ENCODE data around the gene PIK3R5.

PIK3R5 gene

GRCh38 chr17:8835631-8836364, 129.7 kb downstream of the PIK3R5 start:
- H3K36me3 ChIP-seq (ENCODE audit: control insufficient read depth, insufficient read depth, low read length): no peaks in the 10 kb centered on the region

GRCh38 chr17:8835106-8835505, 130.4 kb downstream of the PIK3R5 start:
- Histone ChIP-seq H3K36me3 (ENCODE audit: control insufficient read depth, insufficient read depth, low read length) (no peaks in the 10 kb centered on the region), H3K4me1 (ENCODE audit: control insufficient read depth, insufficient read depth, low read length) (peaks cover 19% of the 10 kb centered on the region), H3K9ac (ENCODE audit: low read length) (no peak overlapping the region), H3K27ac (ENCODE audit: low read depth, low read length) (no peak overlapping the region), H3K9me3 (ENCODE audit: control insufficient read depth, insufficient read depth, low read depth, low read length) (no peaks in the 10 kb centered on the region), H3K27me3 (ENCODE audit: control insufficient read depth, insufficient read depth, low read length) (no peaks in the 10 kb centered on the region), H3K4me3 (ENCODE audit: low read depth, low read length) (no peak overlapping the region)

More at GRCh38 chr17:8835631-8836364, 129.7 kb downstream of the PIK3R5 start:
- H3K9me3 ChIP-seq (ENCODE audit: control insufficient read depth, insufficient read depth, low read depth, low read length): no peaks in the 10 kb centered on the region
- H3K4me3 ChIP-seq (ENCODE audit: low read depth, low read length): no peak overlapping the region
- no peaks in the 10 kb centered on the region for H3K27me3 ChIP-seq (ENCODE audit: control insufficient read depth, insufficient read depth, low read length)
- peaks cover 19% of the 10 kb centered on the region for H3K4me1 ChIP-seq (ENCODE audit: control insufficient read depth, insufficient read depth, low read length)
- H3K27ac ChIP-seq (ENCODE audit: low read depth, low read length): no peak overlapping the region
- no peak overlapping the region for H3K9ac ChIP-seq (ENCODE audit: low read length)

GRCh38 chr17:8832711-8833352, 132.7 kb downstream of the PIK3R5 start:
- Histone ChIP-seq H3K4me1 (ENCODE audit: control insufficient read depth, insufficient read depth, low read length) (peaks cover 6% of the 10 kb centered on the region), H3K36me3 (ENCODE audit: control insufficient read depth, insufficient read depth, low read length) (no peaks in the 10 kb centered on the region), H3K9ac (ENCODE audit: low read length) (no peak overlapping the region)

DNA sequence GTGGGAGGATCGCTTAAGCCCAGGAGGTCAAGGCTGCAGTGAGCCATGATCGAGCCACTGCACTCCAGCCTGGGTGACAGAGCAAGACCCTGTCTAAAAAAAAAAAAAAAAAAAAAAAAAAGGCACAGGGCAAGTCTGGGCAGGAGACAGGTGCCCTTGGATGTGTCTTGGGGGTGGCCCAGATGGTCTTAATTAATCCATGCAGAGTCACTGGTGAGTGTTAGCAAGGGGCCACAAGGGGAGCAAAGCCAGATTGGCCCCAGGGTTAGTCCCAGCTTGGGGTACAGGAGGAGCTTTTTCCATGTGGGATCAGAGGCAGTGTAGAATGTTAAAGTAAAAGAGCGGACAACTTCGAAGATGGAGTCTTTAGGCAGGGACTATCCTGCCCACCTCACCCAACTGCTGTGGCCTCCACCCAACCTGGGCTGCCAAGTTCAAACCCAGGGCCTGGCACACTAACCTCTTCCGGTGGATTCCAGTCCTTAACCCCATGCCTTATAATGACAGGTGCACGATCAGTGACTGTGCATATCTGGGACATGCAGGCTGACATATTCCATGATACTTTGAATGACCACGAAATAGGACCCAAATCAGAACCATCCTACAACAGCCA, 134.2 kb downstream of the PIK3R5 start:
- H3K9ac ChIP-seq (ENCODE audit: low read length): no peak overlapping the region
- H3K4me3 ChIP-seq (ENCODE audit: low read depth, low read length): no peak overlapping the region
- H3K9me3 ChIP-seq (ENCODE audit: control insufficient read depth, insufficient read depth, low read depth, low read length): no peaks in the 10 kb centered on the region
- no peak overlapping the region for H3K27ac ChIP-seq (ENCODE audit: low read depth, low read length)
- no peaks in the 10 kb centered on the region for H3K27me3 ChIP-seq (ENCODE audit: control insufficient read depth, insufficient read depth, low read length)
- no peaks in the 10 kb centered on the region for H3K4me1 ChIP-seq (ENCODE audit: control insufficient read depth, insufficient read depth, low read length)
- H3K36me3 ChIP-seq (ENCODE audit: control insufficient read depth, insufficient read depth, low read length): no peaks in the 10 kb centered on the region

More at GRCh38 chr17:8832711-8833352, 132.7 kb downstream of the PIK3R5 start:
- Histone ChIP-seq H3K27ac (ENCODE audit: low read depth, low read length) (no peak overlapping the region), H3K4me3 (ENCODE audit: low read depth, low read length) (no peak overlapping the region), H3K9me3 (ENCODE audit: control insufficient read depth, insufficient read depth, low read depth, low read length) (no peaks in the 10 kb centered on the region), H3K27me3 (ENCODE audit: control insufficient read depth, insufficient read depth, low read length) (no peaks in the 10 kb centered on the region)

- no peaks in the 10 kb centered on the region for H3K27me3 ChIP-seq (ENCODE audit: control insufficient read depth, insufficient read depth, low read length)
- no peak overlapping the region for H3K27ac ChIP-seq (ENCODE audit: low read depth, low read length)
- H3K36me3 ChIP-seq (ENCODE audit: control insufficient read depth, insufficient read depth, low read length): no peaks in the 10 kb centered on the region
- no peak overlapping the region for H3K4me3 ChIP-seq (ENCODE audit: low read depth, low read length)
- H3K9ac ChIP-seq (ENCODE audit: low read length): no peak overlapping the region
- no peaks in the 10 kb centered on the region for H3K4me1 ChIP-seq (ENCODE audit: control insufficient read depth, insufficient read depth, low read length)
- no peaks in the 10 kb centered on the region for H3K9me3 ChIP-seq (ENCODE audit: control insufficient read depth, insufficient read depth, low read depth, low read length)
These were observed 135.4 kb downstream of the PIK3R5 start for GRCh38 chr17:8830141-8830540.

GRCh38 chr17:8829036-8829941, 136.2 kb downstream of the PIK3R5 start:
- H3K4me3 ChIP-seq (ENCODE audit: low read depth, low read length): no peak overlapping the region
- H3K27ac ChIP-seq (ENCODE audit: low read depth, low read length): no peak overlapping the region
- no peaks in the 10 kb centered on the region for H3K27me3 ChIP-seq (ENCODE audit: control insufficient read depth, insufficient read depth, low read length)
- peaks cover 7% of the 10 kb centered on the region for H3K9me3 ChIP-seq (ENCODE audit: control insufficient read depth, insufficient read depth, low read depth, low read length)
- no peaks in the 10 kb centered on the region for H3K36me3 ChIP-seq (ENCODE audit: control insufficient read depth, insufficient read depth, low read length)
- H3K4me1 ChIP-seq (ENCODE audit: control insufficient read depth, insufficient read depth, low read length): no peaks in the 10 kb centered on the region
- H3K9ac ChIP-seq (ENCODE audit: low read length): no peak overlapping the region
